AG04449 (cell line): Measurements from ENCODE around the gene LTBP4.

ENCODE experiments used
- CTCF ChIA-PET: fragments of 350-600 bp; formaldehyde crosslinking; extraction: SDS; loops from one replicate; lab custom pipeline; 2021; ENCODE audit warnings: antibody characterized with exemption; lab: Yijun Ruan, JAX
- POLR2A ChIA-PET: fragments of 400-600, 350-600 bp; formaldehyde crosslinking; extraction: SDS; loops from one replicate; lab custom pipeline; 2020; ENCODE audit warnings: antibody characterized with exemption, inconsistent platforms; lab: Yijun Ruan, JAX
- DNase-seq: peaks from one replicate; pipeline ENCODE4 v3.0.0-alpha.2; 2010; ENCODE audit warnings: low read depth, low spot score
- H3K4me3 ChIP-seq: 2 replicates; pipeline ENCODE4 v1.5.1; 2011; ENCODE audit warnings: low read depth, mild to moderate bottlenecking, control low read depth, low read length
- TF ChIP-seq, protein P1 (sequence below): IDR thresholded peaks from one replicate; pipeline ENCODE4 v1.5.1; 2011; ENCODE audit warnings: mild to moderate bottlenecking, moderate library complexity, low read length, control low read depth, inconsistent platforms; ENCODE audit not compliant: insufficient read depth; ENCODE audit errors: missing control alignments

Gene LTBP4

DNA sequence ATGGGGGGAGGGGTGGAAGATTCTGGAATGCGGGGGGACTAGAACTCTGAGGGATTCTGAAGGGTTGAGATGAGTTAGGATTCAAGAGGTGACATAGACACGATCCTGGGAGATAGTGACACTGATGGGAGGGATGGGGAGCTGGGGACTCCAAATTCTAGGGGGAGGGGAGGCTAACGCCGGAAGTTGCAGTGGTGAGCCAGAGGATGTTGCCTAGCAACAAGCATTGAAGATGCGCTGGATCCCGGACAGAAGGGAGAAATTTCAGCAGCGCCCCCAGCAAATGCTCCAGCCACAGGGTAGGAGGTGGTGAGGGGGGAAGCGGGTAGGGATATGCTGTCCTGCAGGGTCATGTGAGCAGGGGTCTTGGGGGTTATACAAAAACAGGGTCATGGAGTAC lies 6.9 kb upstream of the LTBP4 start:
- POLR2A ChIA-PET = no interaction called here
- CTCF ChIA-PET = interaction anchor here (0.7 to 3.7 kb wide), 10 partner anchors 8 to 65 kb away, joined by 3 to 19 read pairs (median 6); no protein-coding TSS in a partner anchor

DNA sequence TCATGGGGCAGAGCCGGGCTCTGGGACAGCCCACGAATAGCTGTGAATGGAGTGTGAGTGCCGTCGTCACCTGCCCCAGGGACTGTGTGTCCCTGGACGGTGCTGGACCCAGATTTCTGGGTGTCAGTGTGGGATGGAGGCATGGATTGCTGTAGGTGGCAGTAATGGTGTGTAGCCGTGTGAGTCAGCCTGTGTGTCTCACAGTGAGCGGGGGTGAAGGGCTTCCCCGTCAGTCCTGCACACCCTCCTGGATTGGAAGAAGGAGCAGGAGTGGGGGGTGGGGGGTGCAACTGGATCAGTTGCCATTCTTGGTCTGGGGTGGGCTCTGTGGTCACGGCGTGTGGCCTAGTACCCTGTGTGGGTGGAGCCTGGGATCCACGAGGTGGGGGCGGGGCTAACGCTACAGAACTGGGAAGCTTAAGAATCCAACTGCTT lies 6.5 kb upstream of the LTBP4 start:
- H3K4me3 ChIP-seq = no peak overlapping the region
- TF ChIP-seq, protein P1, sequence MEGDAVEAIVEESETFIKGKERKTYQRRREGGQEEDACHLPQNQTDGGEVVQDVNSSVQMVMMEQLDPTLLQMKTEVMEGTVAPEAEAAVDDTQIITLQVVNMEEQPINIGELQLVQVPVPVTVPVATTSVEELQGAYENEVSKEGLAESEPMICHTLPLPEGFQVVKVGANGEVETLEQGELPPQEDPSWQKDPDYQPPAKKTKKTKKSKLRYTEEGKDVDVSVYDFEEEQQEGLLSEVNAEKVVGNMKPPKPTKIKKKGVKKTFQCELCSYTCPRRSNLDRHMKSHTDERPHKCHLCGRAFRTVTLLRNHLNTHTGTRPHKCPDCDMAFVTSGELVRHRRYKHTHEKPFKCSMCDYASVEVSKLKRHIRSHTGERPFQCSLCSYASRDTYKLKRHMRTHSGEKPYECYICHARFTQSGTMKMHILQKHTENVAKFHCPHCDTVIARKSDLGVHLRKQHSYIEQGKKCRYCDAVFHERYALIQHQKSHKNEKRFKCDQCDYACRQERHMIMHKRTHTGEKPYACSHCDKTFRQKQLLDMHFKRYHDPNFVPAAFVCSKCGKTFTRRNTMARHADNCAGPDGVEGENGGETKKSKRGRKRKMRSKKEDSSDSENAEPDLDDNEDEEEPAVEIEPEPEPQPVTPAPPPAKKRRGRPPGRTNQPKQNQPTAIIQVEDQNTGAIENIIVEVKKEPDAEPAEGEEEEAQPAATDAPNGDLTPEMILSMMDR = peak; percentile 13
- DNase-seq = no peak
- CTCF ChIA-PET = interaction anchor here (0.7 to 3.7 kb wide), 12 partner anchors 8 to 65 kb away, joined by 3 to 19 read pairs (median 5); no protein-coding TSS in a partner anchor
- POLR2A ChIA-PET = no interaction called here

More for the DNA sequence above, 6.9 kb upstream of the LTBP4 start:
- TF ChIP-seq, protein P1 = no peak
- no peak overlapping the region for H3K4me3 ChIP-seq
- DNase-seq = no peak

DNA sequence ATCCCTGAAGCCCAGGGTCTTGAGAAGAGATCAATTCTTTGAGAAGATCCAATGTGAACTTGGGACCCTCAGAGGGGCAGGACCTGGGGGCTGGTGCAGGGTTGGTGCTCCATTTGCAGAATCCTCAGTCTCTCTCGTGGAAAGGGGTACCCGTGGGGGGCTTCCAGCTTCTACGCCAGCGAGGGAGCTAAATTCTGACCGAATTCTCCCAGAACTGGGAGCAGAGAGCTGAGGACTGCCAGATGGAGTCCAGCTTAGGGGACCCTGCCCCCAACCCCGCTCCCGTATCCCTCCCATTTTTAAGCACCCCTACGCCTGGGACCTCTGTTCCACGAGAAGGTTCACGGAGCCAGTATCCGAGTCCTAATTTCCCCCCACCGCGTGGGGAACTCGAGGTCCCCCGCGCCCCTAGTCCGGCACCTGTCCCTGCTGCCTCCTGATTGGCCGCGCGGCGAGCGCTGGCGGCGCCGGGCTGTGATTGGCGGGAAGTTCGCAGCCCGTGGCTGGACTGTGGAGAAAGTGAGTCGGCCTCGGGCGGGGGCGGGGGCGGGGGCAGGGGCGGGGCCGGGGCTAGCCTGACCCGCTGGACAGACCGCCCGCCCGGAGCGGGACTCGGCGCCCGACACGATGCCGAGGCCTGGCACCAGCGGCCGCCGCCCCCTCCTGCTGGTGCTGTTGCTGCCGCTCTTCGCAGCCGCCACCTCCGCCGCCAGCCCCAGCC lies 4.4 kb upstream of the LTBP4 start:
- DNase-seq = no peak
- peak overlapping the region; percentile 65 for H3K4me3 ChIP-seq
- TF ChIP-seq, protein P1 = no peak
- ChIA-PET POLR2A (no interaction called here), CTCF (interaction anchor here (1.1 to 3.7 kb wide), 5 partner anchors 48 to 292 kb away, joined by 4 to 26 read pairs (median 19); partner anchors contain the start of gene BLVRB)

DNA sequence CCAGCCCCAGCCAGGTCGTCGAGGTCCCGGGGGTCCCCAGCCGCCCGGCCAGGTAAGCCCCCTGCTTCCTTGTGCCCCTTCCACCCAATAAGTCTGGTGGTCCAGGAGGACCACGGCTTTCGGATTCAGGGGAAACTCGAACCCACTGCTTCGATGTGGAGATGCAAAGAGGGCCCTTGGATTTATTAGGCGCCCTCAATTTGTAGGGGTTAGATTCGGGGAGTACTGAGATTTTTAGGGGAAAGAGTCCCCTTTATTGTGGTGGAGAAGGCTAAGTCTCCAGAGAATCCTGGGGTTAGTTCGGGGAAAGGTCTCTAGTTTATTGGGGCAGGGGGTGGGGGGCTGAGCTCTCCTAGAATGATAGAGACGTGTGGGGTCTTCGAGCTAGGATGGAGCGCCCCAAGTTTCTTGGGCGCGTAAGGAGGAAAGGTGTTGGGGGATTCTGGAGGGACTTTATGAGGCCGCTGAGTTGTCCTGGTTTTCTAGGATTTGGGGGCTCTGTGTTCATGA lies 3.8 kb upstream of the LTBP4 start:
- TF ChIP-seq, protein P1 = no peak
- H3K4me3 ChIP-seq = peak overlapping the region; percentile 65
- ChIA-PET POLR2A (no interaction called here), CTCF (interaction anchor here (1.1 to 3.9 kb wide), 6 partner anchors 9 to 292 kb away, joined by 4 to 26 read pairs (median 19); partner anchors contain the start of gene BLVRB)
- no peak for DNase-seq

DNA sequence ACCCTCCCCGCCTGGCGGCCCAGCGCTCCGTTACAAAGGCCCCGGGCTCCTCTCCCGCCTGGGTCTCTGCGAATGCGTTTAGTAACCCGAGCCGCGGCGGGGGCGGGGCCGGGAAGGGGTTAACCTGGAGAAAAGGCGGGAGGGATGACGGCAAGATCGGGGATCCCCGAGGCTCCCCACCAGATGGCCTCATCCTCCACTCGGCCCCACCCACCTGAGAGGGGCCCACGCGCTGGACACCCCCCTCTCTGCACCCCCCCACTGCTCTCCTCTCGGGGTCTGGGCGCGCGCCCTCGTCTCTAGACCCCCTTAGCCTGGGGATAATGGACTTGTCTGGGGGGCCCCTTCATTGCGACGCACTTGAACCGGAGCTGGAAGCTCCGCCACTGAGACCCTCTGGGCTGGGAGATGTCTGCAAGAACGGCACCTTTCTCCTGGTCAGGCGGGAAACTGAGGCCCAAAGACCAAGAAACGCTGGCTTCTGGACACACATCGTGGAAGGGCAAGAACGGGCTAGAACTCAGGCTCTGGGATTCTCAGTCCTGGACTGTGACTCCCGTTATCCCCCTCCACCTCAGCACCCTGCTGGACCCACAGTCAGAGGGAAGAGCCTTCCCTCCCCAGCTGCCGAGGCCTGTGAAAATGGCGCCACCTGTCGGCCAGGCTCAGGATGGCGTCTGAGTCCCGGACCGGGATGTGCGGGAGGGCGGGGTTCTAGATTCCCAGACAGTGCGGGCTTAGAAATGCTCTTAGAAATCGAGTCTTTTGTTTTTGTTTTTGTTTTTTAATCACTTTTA lies 2.9 kb upstream of the LTBP4 start:
- H3K4me3 ChIP-seq = peak overlapping the region; percentile 65
- CTCF ChIA-PET = interaction anchor here (0.6 to 7.0 kb wide), 19 partner anchors 10 to 457 kb away, joined by 3 to 89 read pairs (median 7); partner anchors contain the start of gene BLVRB
- POLR2A ChIA-PET = no interaction called here
- TF ChIP-seq, protein P1 = peak; percentile 97
- no peak for DNase-seq

DNA sequence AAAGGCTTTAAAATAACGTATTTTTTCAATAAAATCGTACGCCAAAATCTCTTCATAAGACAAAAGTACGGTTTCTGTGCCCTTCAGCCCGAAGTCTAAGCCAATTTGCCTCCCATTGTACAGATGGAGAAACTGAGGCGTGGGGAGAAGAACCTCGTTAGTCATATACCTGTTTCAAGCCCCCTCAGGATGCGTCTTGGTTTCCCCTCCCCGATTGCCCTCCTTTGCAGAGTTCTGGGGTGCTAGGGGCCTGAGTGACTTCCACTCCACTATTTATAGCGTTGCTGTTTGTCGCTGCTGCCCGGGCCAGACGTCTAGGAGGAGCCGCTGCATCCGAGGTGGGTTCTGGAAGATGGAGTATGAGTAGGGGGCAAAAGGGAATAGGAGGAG lies 2.3 kb upstream of the LTBP4 start:
- DNase-seq = no peak
- POLR2A ChIA-PET = no interaction called here

More for the DNA sequence above, 2.3 kb upstream of the LTBP4 start:
- TF ChIP-seq, protein P1 = no peak
- no peak overlapping the region for H3K4me3 ChIP-seq
- CTCF ChIA-PET = interaction anchor here (0.6 to 7.0 kb wide), 24 partner anchors 11 to 458 kb away, joined by 3 to 89 read pairs (median 6); partner anchors contain the start of gene BLVRB
